ENCODE measurements around the gene PPARD. TPM values are rescaled to one million over a fixed set of nuclear protein-coding genes. Genes with fewer than 3 reads are reported as not detected.

Gene PPARD
- total RNA-seq, 1 donor from 2014 or later = 9.9 TPM

GRCh38 chr6:35471836-35472345 lies 129.5 kb downstream of the PPARD start:
- peak overlapping the region; percentile 98 for H3K4me2 ChIP-seq (ENCODE audit: low read length)
- peaks cover 9% of the 10 kb centered on the region for H3K4me1 Mint-ChIP-seq (ENCODE audit: low read depth, unreplicated experiment)

GRCh38 chr6:35473075-35473849 lies 130.9 kb downstream of the PPARD start:
- no peaks in the 10 kb centered on the region for H3K27me3 ChIP-seq (ENCODE audit: insufficient read depth, low read length)
- peaks cover 33% of the 10 kb centered on the region for H3K36me3 ChIP-seq (ENCODE audit: insufficient read depth, low read length)
- H3K27ac ChIP-seq (ENCODE audit: low read depth, low read length) = no peak overlapping the region
- DNase-seq (ENCODE audit: low read depth) (no peak), FAIRE-seq (no peak)
- TF ChIP-seq CTCF (IDR thresholded peaks at IDR 0.05; ENCODE audit: insufficient read depth, low read depth, low read length) (no peak), EZH2 (IDR thresholded peaks at IDR 0.05; ENCODE audit: insufficient read depth, low read length) (no peak)
- H3K4me3 Mint-ChIP-seq (ENCODE audit: unreplicated experiment) = no peak overlapping the region
- H3K9me3 Mint-ChIP-seq (ENCODE audit: unreplicated experiment) = peaks cover 3% of the 10 kb centered on the region
- H3K4me1 Mint-ChIP-seq (ENCODE audit: low read depth, unreplicated experiment) = peaks cover 7% of the 10 kb centered on the region
- H3K9me3 ChIP-seq (ENCODE audit: insufficient read depth, low read depth, low read length) = no peaks in the 10 kb centered on the region
- peaks cover 47% of the 10 kb centered on the region for H3K79me2 ChIP-seq (ENCODE audit: insufficient read depth, low read length)
- H3K27me3 Mint-ChIP-seq (ENCODE audit: low read depth, unreplicated experiment) = no peaks in the 10 kb centered on the region
- H4K20me1 ChIP-seq (ENCODE audit: insufficient read depth, low read length) = peaks cover 88% of the 10 kb centered on the region
- H3K9ac ChIP-seq (ENCODE audit: low read length) = no peak overlapping the region
- H3K27ac Mint-ChIP-seq (ENCODE audit: unreplicated experiment) = peak overlapping the region; percentile 78
- H3K4me2 ChIP-seq (ENCODE audit: low read length) = no peak overlapping the region
- H2AFZ ChIP-seq (ENCODE audit: low read depth, low read length) = no peak overlapping the region
- H3K36me3 Mint-ChIP-seq (ENCODE audit: low read depth, unreplicated experiment) = peaks cover 35% of the 10 kb centered on the region
- peaks cover 18% of the 10 kb centered on the region for H3K4me1 ChIP-seq (ENCODE audit: insufficient read depth, low read length)
- no peak overlapping the region for H3K4me3 ChIP-seq (ENCODE audit: insufficient read depth, low read depth, low read length)

More at GRCh38 chr6:35471836-35472345, 129.5 kb downstream of the PPARD start:
- DNase-seq (ENCODE audit: low read depth) (no peak), FAIRE-seq (no peak)
- H3K4me3 ChIP-seq (ENCODE audit: insufficient read depth, low read depth, low read length) = peak overlapping the region; percentile 31
- H3K79me2 ChIP-seq (ENCODE audit: insufficient read depth, low read length) = peaks cover 49% of the 10 kb centered on the region
- peaks cover 80% of the 10 kb centered on the region for H4K20me1 ChIP-seq (ENCODE audit: insufficient read depth, low read length)
- Mint-ChIP-seq H3K36me3 (ENCODE audit: low read depth, unreplicated experiment) (peaks cover 31% of the 10 kb centered on the region), H3K27me3 (ENCODE audit: low read depth, unreplicated experiment) (no peaks in the 10 kb centered on the region), H3K4me3 (ENCODE audit: unreplicated experiment) (peak overlapping the region; percentile 100), H3K27ac (ENCODE audit: unreplicated experiment) (peak overlapping the region; percentile 44), H3K9me3 (ENCODE audit: unreplicated experiment) (peaks cover 7% of the 10 kb centered on the region)
- peak overlapping the region; percentile 16 for H3K9ac ChIP-seq (ENCODE audit: low read length)
- no peak overlapping the region for H3K27ac ChIP-seq (ENCODE audit: low read depth, low read length)
- H3K36me3 ChIP-seq (ENCODE audit: insufficient read depth, low read length) = peaks cover 33% of the 10 kb centered on the region
- no peak overlapping the region for H2AFZ ChIP-seq (ENCODE audit: low read depth, low read length)
- H3K4me1 ChIP-seq (ENCODE audit: insufficient read depth, low read length) = peaks cover 24% of the 10 kb centered on the region
- no peaks in the 10 kb centered on the region for H3K9me3 ChIP-seq (ENCODE audit: insufficient read depth, low read depth, low read length)
- H3K27me3 ChIP-seq (ENCODE audit: insufficient read depth, low read length) = no peaks in the 10 kb centered on the region
- no peak for TF ChIP-seq EZH2 (IDR thresholded peaks at IDR 0.05; ENCODE audit: insufficient read depth, low read length)

GRCh38 chr6:35473850-35474130 lies 131.4 kb downstream of the PPARD start:
- no peak overlapping the region for H3K4me2 ChIP-seq (ENCODE audit: low read length)
- no peaks in the 10 kb centered on the region for H3K27me3 ChIP-seq (ENCODE audit: insufficient read depth, low read length)
- H3K36me3 Mint-ChIP-seq (ENCODE audit: low read depth, unreplicated experiment) = peaks cover 35% of the 10 kb centered on the region
- H3K27me3 Mint-ChIP-seq (ENCODE audit: low read depth, unreplicated experiment) = no peaks in the 10 kb centered on the region
- H3K9me3 Mint-ChIP-seq (ENCODE audit: unreplicated experiment) = peaks cover 3% of the 10 kb centered on the region
- peaks cover 42% of the 10 kb centered on the region for H3K79me2 ChIP-seq (ENCODE audit: insufficient read depth, low read length)
- no peak for TF ChIP-seq CTCF (IDR thresholded peaks at IDR 0.05; ENCODE audit: insufficient read depth, low read depth, low read length)
- TF ChIP-seq EZH2 (IDR thresholded peaks at IDR 0.05; ENCODE audit: insufficient read depth, low read length) = no peak
- H3K9me3 ChIP-seq (ENCODE audit: insufficient read depth, low read depth, low read length) = no peaks in the 10 kb centered on the region
- no peak overlapping the region for H2AFZ ChIP-seq (ENCODE audit: low read depth, low read length)
- peaks cover 33% of the 10 kb centered on the region for H3K36me3 ChIP-seq (ENCODE audit: insufficient read depth, low read length)
- FAIRE-seq (no peak), DNase-seq (ENCODE audit: low read depth) (no peak)
- H3K4me1 ChIP-seq (ENCODE audit: insufficient read depth, low read length) = peaks cover 18% of the 10 kb centered on the region
- H3K27ac ChIP-seq (ENCODE audit: low read depth, low read length) = no peak overlapping the region
- H3K4me3 Mint-ChIP-seq (ENCODE audit: unreplicated experiment) = no peak overlapping the region
- peak overlapping the region; percentile 78 for H3K27ac Mint-ChIP-seq (ENCODE audit: unreplicated experiment)
- H3K4me3 ChIP-seq (ENCODE audit: insufficient read depth, low read depth, low read length) = no peak overlapping the region
- H4K20me1 ChIP-seq (ENCODE audit: insufficient read depth, low read length) = peaks cover 89% of the 10 kb centered on the region
- peaks cover 7% of the 10 kb centered on the region for H3K4me1 Mint-ChIP-seq (ENCODE audit: low read depth, unreplicated experiment)
- H3K9ac ChIP-seq (ENCODE audit: low read length) = no peak overlapping the region
